D721Med (cell line): ENCODE data around the gene C21orf58.

Experiments
- DNase-seq: peaks from one replicate; pipeline ENCODE4 v3.0.0; 2011; ENCODE audit warnings: low spot score; ENCODE audit not compliant: insufficient read length
- FAIRE-seq: peaks from 2 replicates; lab custom pipeline; 2011; peaks lifted over from hg19 to GRCh38; lab: Jason Lieb, UNC
- TF ChIP-seq, protein P1 (sequence below): IDR thresholded peaks from 2 replicates; pipeline ENCODE4 v1.5.1; 2012; ENCODE audit warnings: mild to moderate bottlenecking, control low read depth; ENCODE audit not compliant: insufficient read depth; ENCODE audit errors: missing control alignments

C21orf58 gene

GRCh38 chr21:46329796-46330195 lies 6.1 kb upstream of the C21orf58 start:
- FAIRE-seq (no peak), DNase-seq (no peak)
- TF ChIP-seq, protein P1, sequence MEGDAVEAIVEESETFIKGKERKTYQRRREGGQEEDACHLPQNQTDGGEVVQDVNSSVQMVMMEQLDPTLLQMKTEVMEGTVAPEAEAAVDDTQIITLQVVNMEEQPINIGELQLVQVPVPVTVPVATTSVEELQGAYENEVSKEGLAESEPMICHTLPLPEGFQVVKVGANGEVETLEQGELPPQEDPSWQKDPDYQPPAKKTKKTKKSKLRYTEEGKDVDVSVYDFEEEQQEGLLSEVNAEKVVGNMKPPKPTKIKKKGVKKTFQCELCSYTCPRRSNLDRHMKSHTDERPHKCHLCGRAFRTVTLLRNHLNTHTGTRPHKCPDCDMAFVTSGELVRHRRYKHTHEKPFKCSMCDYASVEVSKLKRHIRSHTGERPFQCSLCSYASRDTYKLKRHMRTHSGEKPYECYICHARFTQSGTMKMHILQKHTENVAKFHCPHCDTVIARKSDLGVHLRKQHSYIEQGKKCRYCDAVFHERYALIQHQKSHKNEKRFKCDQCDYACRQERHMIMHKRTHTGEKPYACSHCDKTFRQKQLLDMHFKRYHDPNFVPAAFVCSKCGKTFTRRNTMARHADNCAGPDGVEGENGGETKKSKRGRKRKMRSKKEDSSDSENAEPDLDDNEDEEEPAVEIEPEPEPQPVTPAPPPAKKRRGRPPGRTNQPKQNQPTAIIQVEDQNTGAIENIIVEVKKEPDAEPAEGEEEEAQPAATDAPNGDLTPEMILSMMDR, result no peak

DNA sequence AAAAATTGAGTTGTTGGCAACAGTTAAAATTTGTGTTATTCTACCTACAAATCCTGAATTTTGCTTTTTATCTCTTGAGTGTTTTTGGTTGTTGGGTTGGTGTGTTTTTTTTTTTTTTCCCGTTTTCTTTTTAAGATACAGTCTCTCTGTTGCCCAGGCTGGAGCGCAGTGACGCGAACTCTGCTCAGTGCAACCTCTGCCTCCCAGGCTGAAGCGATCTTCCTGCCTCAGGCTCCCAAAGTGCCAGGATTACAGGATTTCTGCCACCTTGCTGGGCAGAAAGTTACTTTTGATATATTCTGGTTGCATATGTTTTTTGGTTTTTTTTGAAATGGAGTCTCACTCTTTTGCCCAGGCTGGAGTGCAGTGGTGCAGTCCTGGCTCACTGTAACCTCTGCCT lies 4.5 kb upstream of the C21orf58 start:
- TF ChIP-seq, protein P1, result no peak
- no peak for DNase-seq
- FAIRE-seq, result no peak

GRCh38 chr21:46327711-46328110 lies 4.0 kb upstream of the C21orf58 start:
- FAIRE-seq (no peak), DNase-seq (no peak)
- TF ChIP-seq, protein P1, result no peak

DNA sequence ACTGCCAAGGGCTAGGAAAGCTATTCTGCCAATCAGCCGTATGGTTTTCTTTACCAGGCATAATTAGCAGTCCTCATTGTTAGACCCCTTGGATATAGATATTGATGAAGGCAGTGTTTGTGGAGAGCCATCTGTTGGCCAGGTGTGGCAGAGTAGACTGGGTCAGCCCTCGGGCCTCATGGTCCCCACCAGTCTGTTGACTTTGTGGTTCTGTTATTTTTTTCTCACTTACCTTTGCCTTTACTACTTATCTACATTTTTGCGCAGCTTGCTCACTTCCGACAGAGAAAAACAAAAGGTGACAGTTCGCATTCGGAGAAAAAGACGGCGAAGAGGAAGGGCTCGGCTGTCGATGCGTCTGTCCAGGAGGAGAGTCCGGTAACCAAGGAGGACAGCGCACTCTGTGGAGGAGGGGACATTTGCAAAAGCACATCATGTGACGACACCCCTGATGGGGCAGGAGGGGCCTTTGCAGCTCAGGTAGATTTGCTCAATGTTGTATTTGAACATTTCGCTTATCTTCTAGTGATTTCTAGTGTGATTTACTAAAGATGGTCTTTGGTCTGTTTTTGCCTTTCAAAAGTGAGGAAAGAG lies 2.5 kb upstream of the C21orf58 start:
- DNase-seq (no peak), FAIRE-seq (no peak)
- TF ChIP-seq, protein P1, result peak; percentile 22

DNA sequence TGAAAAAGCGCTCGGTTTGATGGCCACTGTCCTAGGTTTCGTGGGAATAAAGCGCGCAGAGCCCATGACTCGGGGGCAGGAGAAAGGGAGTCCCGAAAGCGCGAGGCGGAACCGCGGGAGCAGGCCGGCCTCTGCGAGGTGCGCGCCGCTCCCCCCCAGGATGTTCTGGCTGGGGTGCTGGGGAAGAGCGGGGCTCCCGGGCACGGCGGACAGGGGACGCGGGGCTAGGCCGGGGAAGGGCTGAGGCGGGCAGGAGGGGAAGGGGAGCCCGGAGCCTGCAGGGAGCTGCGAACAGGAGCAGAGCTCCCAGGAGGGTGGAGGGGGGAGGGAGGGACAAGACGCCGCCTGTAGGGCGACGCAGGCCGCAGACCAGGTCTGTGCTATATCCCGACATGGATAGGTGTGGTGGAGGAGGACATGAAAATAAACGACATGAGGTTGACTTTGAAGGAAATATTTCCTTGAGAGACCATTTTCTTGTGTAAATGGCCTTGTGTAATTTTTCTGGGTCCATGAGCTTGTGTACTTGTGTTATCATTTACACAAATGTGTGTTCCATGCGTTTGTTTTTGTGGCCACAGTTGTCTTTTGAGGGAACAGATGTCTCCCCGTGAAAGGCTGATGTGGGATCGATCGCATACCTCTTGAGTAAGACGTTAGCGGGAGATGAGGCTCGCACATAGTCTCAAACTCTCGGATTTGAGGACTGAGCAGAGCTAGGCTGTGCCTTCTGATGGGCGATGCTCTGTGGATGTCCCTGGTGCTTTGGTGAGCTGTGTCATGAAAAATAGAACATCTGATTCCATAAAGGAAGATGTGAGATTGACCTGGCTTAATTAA lies 1.6 kb upstream of the C21orf58 start:
- FAIRE-seq (no peak), DNase-seq (no peak)
- TF ChIP-seq, protein P1, result peak; percentile 11

GRCh38 chr21:46324390-46325072 lies 861 bp upstream of the C21orf58 start:
- TF ChIP-seq, protein P1, result no peak
- peak; percentile 65 for DNase-seq
- no peak for FAIRE-seq
